Activated CD4-positive, alpha-beta T cell treated with anti-CD3 and anti-CD28 coated beads, Interleukin-2, amount 10 ng/mL, durations not matched to agents 24 days and 14 days (primary cell): ENCODE results near the gene SPTBN2. TPM values are rescaled to one million over a fixed set of nuclear protein-coding genes. Genes with fewer than 3 reads are reported as not detected.

ENCODE experiments used
- DNase-seq: peaks from one replicate; pipeline ENCODE4 v3.0.0; 2022
- H3K27ac Mint-ChIP-seq: one replicate; pipeline ENCODE4 v1.8.0; 2022; ENCODE audit warnings: mild to moderate bottlenecking, mixed read lengths
- H3K27me3 Mint-ChIP-seq: one replicate; pipeline ENCODE4 v1.8.0; 2022; ENCODE audit warnings: mixed read lengths
- H3K36me3 Mint-ChIP-seq: one replicate; pipeline ENCODE4 v1.8.0; 2022; ENCODE audit warnings: low read depth, mild to moderate bottlenecking, mixed read lengths
- H3K4me1 Mint-ChIP-seq: one replicate; pipeline ENCODE4 v1.8.0; 2021; ENCODE audit warnings: mixed read lengths
- H3K4me3 Mint-ChIP-seq: one replicate; pipeline ENCODE4 v1.8.0; 2022; ENCODE audit warnings: mild to moderate bottlenecking, moderate library complexity, mixed read lengths
- H3K9me3 Mint-ChIP-seq: one replicate; pipeline ENCODE4 v1.8.0; 2021; ENCODE audit warnings: mixed read lengths
- intact Hi-C: fragments of 100-400 bp; cut with micrococcal nuclease; formaldehyde crosslinking; loops from one replicate; pipeline ENCODE4 v1.15.1; 2023
- total RNA-seq: library from RNA; stranded (reverse); gene quantifications from 2 replicates; pipeline ENCODE4 v1.2.3, GENCODE V29; 2022

Gene SPTBN2
- total RNA-seq, 1 donor from 2014 or later, result 1.6 TPM

DNA sequence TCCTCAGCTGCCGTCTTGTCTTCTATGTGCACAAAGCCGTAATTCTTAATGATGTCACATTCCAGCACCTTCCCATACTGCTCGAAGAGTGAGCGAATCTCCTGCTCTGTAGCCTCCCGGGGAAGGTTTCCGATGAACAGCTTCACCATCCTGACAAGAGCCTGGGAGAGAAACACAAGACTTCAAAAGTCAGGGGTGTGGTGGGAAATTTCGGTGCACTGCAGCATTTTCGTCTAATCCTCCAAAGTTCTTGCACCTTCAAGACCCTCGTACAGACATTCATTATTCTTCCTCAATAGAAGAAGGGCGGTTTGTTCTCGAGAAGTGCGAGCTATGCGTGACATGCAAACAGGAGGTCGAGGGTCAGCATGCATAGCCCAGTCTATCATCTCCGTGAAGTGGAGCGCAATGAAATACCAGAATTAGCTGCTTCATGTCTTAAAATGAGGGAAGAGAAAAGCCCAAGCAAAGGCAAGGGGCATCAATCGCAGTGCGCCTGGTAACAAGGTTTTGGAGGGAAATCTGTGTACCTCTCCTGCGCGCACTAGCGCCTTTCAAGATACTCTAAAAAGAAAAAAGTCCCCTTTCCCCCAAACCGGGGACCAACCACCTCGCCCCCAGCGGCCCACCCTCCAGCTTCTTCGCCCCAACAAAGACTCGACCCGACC, 52.0 kb downstream of the SPTBN2 start:
- H3K4me1 Mint-ChIP-seq, result peaks cover 34% of the 10 kb centered on the region
- peak overlapping the region; percentile 99 for H3K27ac Mint-ChIP-seq
- intact Hi-C loops, result loop anchor here (1.0 kb wide), 3 partner anchors 39 to 197 kb away; partner anchors contain the start of genes DPP3, RBM14 and RBM4

DNA sequence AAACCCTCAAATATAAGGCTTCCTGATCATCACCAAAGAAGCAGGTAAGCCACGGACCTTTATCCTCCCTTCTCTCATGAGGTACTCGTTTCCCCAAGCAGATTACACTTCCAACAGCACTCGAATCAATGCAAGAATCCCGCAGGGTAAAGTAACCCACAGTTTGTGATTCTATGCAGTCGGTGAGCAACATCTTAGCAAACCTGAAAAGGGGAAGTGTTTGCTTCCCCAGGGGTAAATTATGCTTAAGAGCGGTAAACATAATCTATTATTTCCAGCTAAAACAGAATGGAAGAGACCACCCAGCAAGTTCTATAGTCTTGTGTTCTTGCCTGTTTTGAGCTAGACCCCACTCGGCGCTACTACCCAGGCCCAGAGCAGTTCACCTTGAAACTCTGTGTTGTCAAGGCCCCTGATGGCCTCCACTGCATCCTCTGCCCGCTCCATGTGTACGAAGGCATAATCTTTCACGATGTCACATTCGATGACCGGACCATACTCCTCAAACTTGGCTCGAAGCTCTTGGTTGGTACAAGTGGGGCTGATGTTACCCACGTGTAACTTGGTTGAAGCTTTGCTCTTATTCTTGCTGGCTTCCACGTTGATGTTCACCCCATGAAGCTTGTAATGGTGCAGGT, 52.6 kb downstream of the SPTBN2 start:
- peaks cover 16% of the 10 kb centered on the region for H3K36me3 Mint-ChIP-seq
- DNase-seq, result no peak
- no peaks in the 10 kb centered on the region for H3K27me3 Mint-ChIP-seq
- intact Hi-C loops, result no loop called here
- peak overlapping the region; percentile 99 for H3K27ac Mint-ChIP-seq
- peak overlapping the region; percentile 96 for H3K4me3 Mint-ChIP-seq
- H3K9me3 Mint-ChIP-seq, result no peaks in the 10 kb centered on the region
- H3K4me1 Mint-ChIP-seq, result peaks cover 34% of the 10 kb centered on the region

More for the DNA sequence above, 52.0 kb downstream of the SPTBN2 start:
- peaks cover 16% of the 10 kb centered on the region for H3K36me3 Mint-ChIP-seq
- DNase-seq, result no peak
- no peaks in the 10 kb centered on the region for H3K9me3 Mint-ChIP-seq
- H3K4me3 Mint-ChIP-seq, result peak overlapping the region; percentile 96
- no peaks in the 10 kb centered on the region for H3K27me3 Mint-ChIP-seq

- Mint-ChIP-seq H3K9me3 (no peaks in the 10 kb centered on the region), H3K4me3 (peak overlapping the region; percentile 4), H3K4me1 (peaks cover 34% of the 10 kb centered on the region), H3K27me3 (no peaks in the 10 kb centered on the region), H3K36me3 (peaks cover 19% of the 10 kb centered on the region), H3K27ac (no peak overlapping the region)
- DNase-seq, result no peak
- intact Hi-C loops, result no loop called here
Observed at GRCh38 chr11:66674964-66675602, 53.9 kb downstream of the SPTBN2 start.

DNA sequence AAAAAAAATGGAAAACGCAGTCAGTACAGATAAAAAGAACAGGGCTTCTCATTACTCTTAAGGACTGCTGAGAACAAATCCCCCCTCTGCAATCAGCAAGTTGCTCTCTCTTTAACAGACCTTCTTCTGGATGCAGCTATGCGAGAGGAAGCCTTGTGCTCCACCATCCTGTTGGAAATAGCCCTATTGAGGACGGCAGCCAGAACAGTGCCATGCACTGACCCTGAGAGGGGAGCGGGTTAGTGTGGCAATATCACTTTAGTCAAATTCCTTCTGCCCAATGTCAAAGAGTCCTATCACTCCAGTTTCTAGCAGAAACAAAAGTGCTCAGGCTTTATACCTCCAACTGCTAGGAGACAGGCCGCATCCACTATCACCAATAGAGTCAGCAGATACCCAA, 58.2 kb downstream of the SPTBN2 start:
- H3K9me3 Mint-ChIP-seq, result no peaks in the 10 kb centered on the region
- no peaks in the 10 kb centered on the region for H3K27me3 Mint-ChIP-seq
- no peak overlapping the region for H3K27ac Mint-ChIP-seq
- no peak overlapping the region for H3K4me3 Mint-ChIP-seq
- H3K4me1 Mint-ChIP-seq, result peaks cover 14% of the 10 kb centered on the region
- H3K36me3 Mint-ChIP-seq, result peaks cover 20% of the 10 kb centered on the region
- intact Hi-C loops, result no loop called here
- no peak for DNase-seq

GRCh38 chr11:66665369-66665768, 63.6 kb downstream of the SPTBN2 start:
- H3K4me1 Mint-ChIP-seq, result peaks cover 4% of the 10 kb centered on the region
- no peak overlapping the region for H3K27ac Mint-ChIP-seq
- no peaks in the 10 kb centered on the region for H3K9me3 Mint-ChIP-seq
- peaks cover 30% of the 10 kb centered on the region for H3K36me3 Mint-ChIP-seq
- no peak overlapping the region for H3K4me3 Mint-ChIP-seq
- DNase-seq, result no peak
- no peaks in the 10 kb centered on the region for H3K27me3 Mint-ChIP-seq
- intact Hi-C loops, result no loop called here

DNA sequence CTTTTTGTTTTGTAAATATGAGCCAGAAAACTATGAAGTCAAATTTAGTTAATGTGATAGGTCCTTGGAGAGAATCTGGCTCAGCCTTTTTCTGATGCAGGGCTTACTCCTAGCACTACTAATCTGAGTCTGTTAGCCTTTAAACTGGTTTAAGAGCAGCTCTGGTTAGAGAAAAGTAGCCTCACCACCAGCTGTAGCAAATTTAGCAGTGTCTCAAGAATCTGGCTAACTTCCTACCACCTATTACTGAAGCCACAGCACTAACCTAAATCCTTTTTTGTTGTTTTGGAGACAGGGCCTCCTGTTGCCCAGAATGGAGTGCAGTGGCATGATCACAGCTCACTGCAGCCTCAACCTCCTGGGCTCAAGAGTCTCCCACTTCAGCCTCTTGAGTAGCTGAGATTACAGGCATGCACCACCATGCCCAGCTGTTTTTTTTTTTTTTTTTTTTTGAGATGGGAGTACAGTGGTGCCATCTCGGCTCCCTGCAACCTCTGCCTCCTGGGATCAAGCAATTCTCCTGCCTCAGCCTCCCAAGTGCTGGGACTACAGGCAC, 65.2 kb downstream of the SPTBN2 start:
- Mint-ChIP-seq H3K27me3 (no peaks in the 10 kb centered on the region), H3K36me3 (peaks cover 37% of the 10 kb centered on the region), H3K4me3 (no peak overlapping the region), H3K9me3 (no peaks in the 10 kb centered on the region), H3K27ac (no peak overlapping the region), H3K4me1 (peaks cover 4% of the 10 kb centered on the region)
- DNase-seq, result no peak
- intact Hi-C loops, result no loop called here

GRCh38 chr11:66659763-66660162, 69.3 kb downstream of the SPTBN2 start:
- H3K27me3 Mint-ChIP-seq, result no peaks in the 10 kb centered on the region
- intact Hi-C loops, result no loop called here
- peaks cover 7% of the 10 kb centered on the region for H3K4me1 Mint-ChIP-seq
- no peak overlapping the region for H3K4me3 Mint-ChIP-seq
- no peak overlapping the region for H3K27ac Mint-ChIP-seq
- no peak for DNase-seq
- no peaks in the 10 kb centered on the region for H3K9me3 Mint-ChIP-seq
- H3K36me3 Mint-ChIP-seq, result peaks cover 26% of the 10 kb centered on the region

GRCh38 chr11:66653123-66653522, 75.9 kb downstream of the SPTBN2 start:
- intact Hi-C loops, result no loop called here
- Mint-ChIP-seq H3K9me3 (no peaks in the 10 kb centered on the region), H3K27ac (no peak overlapping the region), H3K4me1 (peaks cover 16% of the 10 kb centered on the region), H3K4me3 (no peak overlapping the region), H3K27me3 (no peaks in the 10 kb centered on the region), H3K36me3 (peaks cover 38% of the 10 kb centered on the region)
- DNase-seq, result no peak

GRCh38 chr11:66652651-66653050, 76.4 kb downstream of the SPTBN2 start:
- H3K4me1 Mint-ChIP-seq, result peaks cover 16% of the 10 kb centered on the region
- DNase-seq, result no peak
- H3K27ac Mint-ChIP-seq, result no peak overlapping the region
- intact Hi-C loops, result no loop called here
- peaks cover 39% of the 10 kb centered on the region for H3K36me3 Mint-ChIP-seq
- H3K4me3 Mint-ChIP-seq, result no peak overlapping the region
- no peaks in the 10 kb centered on the region for H3K27me3 Mint-ChIP-seq
- H3K9me3 Mint-ChIP-seq, result no peaks in the 10 kb centered on the region

GRCh38 chr11:66651016-66651415, 78.0 kb downstream of the SPTBN2 start:
- H3K36me3 Mint-ChIP-seq, result peaks cover 53% of the 10 kb centered on the region

DNA sequence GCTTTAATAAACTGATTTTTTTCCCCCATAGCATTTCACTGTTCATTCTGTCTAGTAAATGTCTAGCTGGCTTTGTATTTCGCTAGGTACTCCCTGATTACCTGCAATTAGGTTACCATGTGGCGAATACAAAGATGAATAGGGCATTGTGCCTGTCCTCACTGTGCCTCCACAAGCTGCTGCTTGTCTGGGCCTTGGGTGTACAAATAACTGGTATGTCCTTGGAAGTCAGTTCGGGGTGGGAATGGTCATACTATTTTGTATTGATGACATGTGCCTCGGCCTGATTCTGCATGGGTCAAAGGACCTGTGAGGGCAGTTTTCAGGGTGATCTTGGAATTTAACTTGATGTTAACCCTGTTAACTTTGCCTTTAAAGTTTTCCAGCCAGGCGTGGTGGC, 79.1 kb downstream of the SPTBN2 start:
- Mint-ChIP-seq H3K27ac (no peak overlapping the region), H3K36me3 (peaks cover 59% of the 10 kb centered on the region), H3K9me3 (no peaks in the 10 kb centered on the region), H3K27me3 (no peaks in the 10 kb centered on the region), H3K4me3 (no peak overlapping the region), H3K4me1 (peaks cover 39% of the 10 kb centered on the region)
- intact Hi-C loops, result no loop called here
- no peak for DNase-seq

More at GRCh38 chr11:66651016-66651415, 78.0 kb downstream of the SPTBN2 start:
- Mint-ChIP-seq H3K27ac (no peak overlapping the region), H3K9me3 (no peaks in the 10 kb centered on the region), H3K4me3 (no peak overlapping the region), H3K4me1 (peaks cover 30% of the 10 kb centered on the region), H3K27me3 (no peaks in the 10 kb centered on the region)
- DNase-seq, result no peak
- intact Hi-C loops, result no loop called here

GRCh38 chr11:66646828-66647227, 82.2 kb downstream of the SPTBN2 start:
- H3K9me3 Mint-ChIP-seq, result no peaks in the 10 kb centered on the region

DNA sequence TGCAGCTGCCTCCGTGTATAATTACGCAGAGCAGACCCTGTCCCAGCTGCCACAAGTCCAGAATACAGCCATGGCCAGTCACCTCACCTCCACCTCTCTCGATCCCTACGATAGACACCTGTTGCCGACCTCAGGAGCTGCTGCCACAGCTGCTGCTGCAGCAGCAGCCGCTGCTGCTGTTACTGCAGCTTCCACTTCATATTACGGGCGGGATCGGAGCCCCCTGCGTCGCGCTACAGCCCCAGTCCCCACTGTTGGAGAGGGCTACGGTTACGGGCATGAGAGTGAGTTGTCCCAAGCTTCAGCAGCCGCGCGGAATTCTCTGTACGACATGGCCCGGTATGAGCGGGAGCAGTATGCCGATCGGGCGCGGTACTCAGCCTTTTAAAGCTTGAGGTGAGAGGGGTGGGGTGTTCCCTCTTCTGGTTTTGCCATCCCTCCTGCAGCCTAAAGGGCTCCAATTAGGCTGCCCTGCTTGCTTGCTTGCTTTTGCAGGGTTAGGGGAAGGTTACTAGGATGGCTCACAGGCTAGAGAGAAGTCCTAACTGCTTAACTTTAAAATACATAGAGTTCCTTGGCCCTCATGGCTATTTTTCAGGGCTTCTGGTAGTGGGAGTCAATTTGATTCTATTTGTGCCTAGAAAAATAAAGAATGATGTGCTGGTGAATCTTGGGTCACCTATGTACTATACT, 85.1 kb downstream of the SPTBN2 start:
- H3K36me3 Mint-ChIP-seq, result peaks cover 88% of the 10 kb centered on the region
- intact Hi-C loops, result no loop called here
- DNase-seq, result no peak

More at GRCh38 chr11:66646828-66647227, 82.2 kb downstream of the SPTBN2 start:
- Mint-ChIP-seq H3K4me3 (no peak overlapping the region), H3K36me3 (peaks cover 75% of the 10 kb centered on the region), H3K27me3 (no peaks in the 10 kb centered on the region), H3K4me1 (peaks cover 56% of the 10 kb centered on the region), H3K27ac (no peak overlapping the region)
- intact Hi-C loops, result no loop called here
- DNase-seq, result no peak

More for the DNA sequence above, 85.1 kb downstream of the SPTBN2 start:
- no peaks in the 10 kb centered on the region for H3K9me3 Mint-ChIP-seq
- H3K27me3 Mint-ChIP-seq, result no peaks in the 10 kb centered on the region
- H3K4me3 Mint-ChIP-seq, result peak overlapping the region; percentile 91
- H3K4me1 Mint-ChIP-seq, result peaks cover 73% of the 10 kb centered on the region
- H3K27ac Mint-ChIP-seq, result no peak overlapping the region
